KG1 (cell line): ENCODE results near the gene ZNF362.

Experiments
- DNase-seq: peaks from one replicate; lab custom pipeline; 2025; lab: John Stamatoyannopoulos, UW

The ZNF362 gene

GRCh38 chr1:33327587-33328325 lies 71.5 kb downstream of the ZNF362 start:
- no peak for DNase-seq

- DNase-seq: no peak
These were observed 72.5 kb downstream of the ZNF362 start for GRCh38 chr1:33328817-33329216.

- DNase-seq: no peak
These were observed 73.5 kb downstream of the ZNF362 start for GRCh38 chr1:33329600-33330305.

- DNase-seq: no peak
These were observed 74.1 kb downstream of the ZNF362 start for GRCh38 chr1:33330361-33330890.

- DNase-seq: no peak
These were observed 74.6 kb downstream of the ZNF362 start for GRCh38 chr1:33330906-33331305.

GRCh38 chr1:33331444-33332356 lies 75.4 kb downstream of the ZNF362 start:
- no peak for DNase-seq

- DNase-seq: no peak
These were observed 76.1 kb downstream of the ZNF362 start for GRCh38 chr1:33332357-33332789.

- DNase-seq: no peak
These were observed 76.6 kb downstream of the ZNF362 start for GRCh38 chr1:33332881-33333280.

- no peak for DNase-seq
These were observed 77.8 kb downstream of the ZNF362 start for GRCh38 chr1:33334081-33334552.

- no peak for DNase-seq
These were observed 78.7 kb downstream of the ZNF362 start for GRCh38 chr1:33335020-33335419.

GRCh38 chr1:33336580-33336979 lies 80.3 kb downstream of the ZNF362 start:
- DNase-seq: no peak

- no peak for DNase-seq
These were observed 81.1 kb downstream of the ZNF362 start for GRCh38 chr1:33337441-33337840.

GRCh38 chr1:33338048-33338439 lies 81.8 kb downstream of the ZNF362 start:
- DNase-seq: no peak

- DNase-seq: no peak
These were observed 82.3 kb downstream of the ZNF362 start for GRCh38 chr1:33338440-33339211.

GRCh38 chr1:33339413-33339812 lies 83.1 kb downstream of the ZNF362 start:
- no peak for DNase-seq

- DNase-seq: no peak
These were observed 84.9 kb downstream of the ZNF362 start for GRCh38 chr1:33341190-33341589.

GRCh38 chr1:33342041-33342723 lies 85.9 kb downstream of the ZNF362 start:
- DNase-seq: no peak

- DNase-seq: no peak
These were observed 87.2 kb downstream of the ZNF362 start for GRCh38 chr1:33343539-33343938.

- no peak for DNase-seq
These were observed 88.7 kb downstream of the ZNF362 start for GRCh38 chr1:33344896-33345560.

GRCh38 chr1:33346533-33346926 lies 90.2 kb downstream of the ZNF362 start:
- no peak for DNase-seq
